Calu3 (cell line): ENCODE data around the gene TNK2. TPM values are rescaled to one million over a fixed set of nuclear protein-coding genes. Genes with fewer than 3 reads are reported as not detected.

ENCODE experiments used
- BruUV-seq: library from RNA; stranded (reverse); fragments of 400-500 nt; replicated peaks from 2 replicates; lab custom pipeline; 2021; lab: Mats Ljungman, UMichigan
- CTCF ChIA-PET: fragments of 300-600 bp; sonication (Branson Sonifier 250); formaldehyde crosslinking; loops from one replicate; lab custom pipeline; 2022; ENCODE audit warnings: antibody characterized with exemption; lab: Charles Lee
- DNase-seq: peaks from one replicate; pipeline ENCODE4 v3.0.0; 2022
- H3K27ac Mint-ChIP-seq: one replicate; pipeline ENCODE4 v1.8.0; 2022; ENCODE audit warnings: mixed read lengths; ENCODE audit not compliant: unreplicated experiment
- H3K27me3 Mint-ChIP-seq: one replicate; pipeline ENCODE4 v1.8.0; 2022; ENCODE audit warnings: mixed read lengths; ENCODE audit not compliant: unreplicated experiment
- H3K36me3 Mint-ChIP-seq: one replicate; pipeline ENCODE4 v1.8.0; 2022; ENCODE audit warnings: mild to moderate bottlenecking, moderate library complexity, mixed read lengths; ENCODE audit not compliant: insufficient read depth, unreplicated experiment
- H3K4me1 Mint-ChIP-seq: one replicate; pipeline ENCODE4 v1.8.0; 2022; ENCODE audit warnings: mild to moderate bottlenecking, low read depth, mixed read lengths; ENCODE audit not compliant: unreplicated experiment
- H3K4me3 Mint-ChIP-seq: one replicate; pipeline ENCODE4 v1.8.0; 2022; ENCODE audit warnings: mild to moderate bottlenecking, low read depth, moderate library complexity, mixed read lengths; ENCODE audit not compliant: unreplicated experiment
- H3K9me3 Mint-ChIP-seq: one replicate; pipeline ENCODE4 v1.8.0; 2022; ENCODE audit warnings: low read depth, mixed read lengths; ENCODE audit not compliant: unreplicated experiment
- intact Hi-C: fragments of 100-400 bp; cut with micrococcal nuclease; formaldehyde crosslinking; loops from one replicate; pipeline ENCODE4 v1.10.0; 2022; ENCODE audit not compliant: unreplicated experiment
- total RNA-seq: library from RNA; stranded (reverse); gene quantifications from 2 replicates; pipeline ENCODE4 v1.2.3, GENCODE V29; 2022
- TF ChIP-seq, protein P1 (sequence below): fragments of 200-600 bp; IDR thresholded peaks from one replicate; pipeline ENCODE4 v1.8.0; 2022; ENCODE audit warnings: antibody characterized with exemption; ENCODE audit not compliant: unreplicated experiment

The TNK2 gene
- total RNA-seq, 1 experiment from 2014 or later: 50.4 TPM

DNA sequence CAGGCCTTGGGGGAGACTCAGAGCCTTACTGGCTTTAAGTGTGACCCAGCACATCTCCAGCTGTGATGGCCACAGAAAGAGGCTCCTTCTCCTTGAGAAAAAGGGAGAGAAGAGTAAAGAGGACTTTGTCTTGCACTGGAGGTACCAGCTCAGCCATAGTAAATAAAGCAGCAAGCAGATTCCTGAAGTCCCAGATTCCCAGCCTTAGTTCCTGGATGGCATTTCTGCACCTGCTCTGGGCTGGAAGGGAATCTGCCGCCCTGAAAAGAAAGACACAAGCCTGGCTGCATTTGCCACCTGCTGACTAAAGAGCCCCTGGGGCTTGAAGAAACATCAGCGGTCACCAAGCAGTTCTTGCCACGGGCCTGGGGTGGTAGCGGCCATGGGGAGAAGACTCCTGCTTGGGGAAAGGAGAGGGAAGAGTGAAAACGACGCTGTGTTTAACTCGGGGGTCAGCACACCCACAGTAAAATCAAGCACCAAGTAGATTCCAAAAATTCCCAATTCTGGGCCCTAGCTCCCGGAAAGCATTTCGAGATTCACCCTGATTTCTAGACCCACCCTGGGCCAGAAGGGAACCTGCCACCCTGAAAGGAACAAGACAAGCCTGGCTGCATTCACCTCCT is 24.2 kb upstream of the TNK2 start:
- CTCF ChIA-PET: no interaction called here
- H3K27me3 Mint-ChIP-seq: no peaks in the 10 kb centered on the region
- DNase-seq: no peak
- H3K36me3 Mint-ChIP-seq: peaks cover 4% of the 10 kb centered on the region
- H3K4me1 Mint-ChIP-seq: peaks cover 20% of the 10 kb centered on the region
- TF ChIP-seq, protein P1, sequence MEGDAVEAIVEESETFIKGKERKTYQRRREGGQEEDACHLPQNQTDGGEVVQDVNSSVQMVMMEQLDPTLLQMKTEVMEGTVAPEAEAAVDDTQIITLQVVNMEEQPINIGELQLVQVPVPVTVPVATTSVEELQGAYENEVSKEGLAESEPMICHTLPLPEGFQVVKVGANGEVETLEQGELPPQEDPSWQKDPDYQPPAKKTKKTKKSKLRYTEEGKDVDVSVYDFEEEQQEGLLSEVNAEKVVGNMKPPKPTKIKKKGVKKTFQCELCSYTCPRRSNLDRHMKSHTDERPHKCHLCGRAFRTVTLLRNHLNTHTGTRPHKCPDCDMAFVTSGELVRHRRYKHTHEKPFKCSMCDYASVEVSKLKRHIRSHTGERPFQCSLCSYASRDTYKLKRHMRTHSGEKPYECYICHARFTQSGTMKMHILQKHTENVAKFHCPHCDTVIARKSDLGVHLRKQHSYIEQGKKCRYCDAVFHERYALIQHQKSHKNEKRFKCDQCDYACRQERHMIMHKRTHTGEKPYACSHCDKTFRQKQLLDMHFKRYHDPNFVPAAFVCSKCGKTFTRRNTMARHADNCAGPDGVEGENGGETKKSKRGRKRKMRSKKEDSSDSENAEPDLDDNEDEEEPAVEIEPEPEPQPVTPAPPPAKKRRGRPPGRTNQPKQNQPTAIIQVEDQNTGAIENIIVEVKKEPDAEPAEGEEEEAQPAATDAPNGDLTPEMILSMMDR: no peak
- no TSS peak for BruUV-seq
- intact Hi-C loops: no loop called here
- no peak overlapping the region for H3K4me3 Mint-ChIP-seq
- no peaks in the 10 kb centered on the region for H3K9me3 Mint-ChIP-seq
- H3K27ac Mint-ChIP-seq: no peak overlapping the region

DNA sequence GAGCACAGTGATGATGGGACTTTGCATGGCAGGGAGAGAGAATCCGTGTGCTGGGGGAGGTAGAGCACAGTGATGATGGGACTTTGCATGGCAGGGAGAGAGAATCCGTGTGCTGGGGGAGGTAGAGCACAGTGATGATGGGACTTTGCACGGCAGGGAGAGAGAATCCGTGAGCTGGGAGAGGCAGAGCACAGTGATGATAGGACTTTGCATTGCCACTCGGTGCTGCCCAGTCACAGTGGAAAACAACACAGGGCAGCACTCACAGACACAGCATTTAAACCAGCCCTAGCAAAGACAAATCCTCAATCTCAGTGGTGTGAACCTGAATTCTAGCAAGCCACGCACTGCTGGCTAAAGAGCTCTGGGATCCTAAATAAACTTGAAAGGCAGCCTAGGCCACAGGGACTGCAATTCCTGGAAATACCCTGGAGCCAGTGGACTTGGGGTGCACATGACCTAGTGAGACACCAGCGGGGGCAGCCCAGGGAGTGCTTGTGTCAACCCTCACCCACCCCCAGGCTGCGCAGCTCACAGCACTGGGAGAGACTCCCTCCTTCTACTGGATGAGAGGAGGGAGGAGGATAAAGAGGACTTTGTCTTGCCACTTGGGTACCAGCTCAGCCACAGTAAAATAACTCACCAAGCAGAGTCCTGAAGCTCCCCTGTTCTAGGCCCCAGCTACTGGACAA is 23.4 kb upstream of the TNK2 start:
- Mint-ChIP-seq H3K4me1 (peaks cover 20% of the 10 kb centered on the region), H3K9me3 (no peaks in the 10 kb centered on the region), H3K27ac (no peak overlapping the region), H3K36me3 (peaks cover 4% of the 10 kb centered on the region), H3K4me3 (no peak overlapping the region), H3K27me3 (no peaks in the 10 kb centered on the region)
- TF ChIP-seq, protein P1: no peak
- no peak for DNase-seq
- CTCF ChIA-PET: no interaction called here
- intact Hi-C loops: no loop called here
- no TSS peak for BruUV-seq

DNA sequence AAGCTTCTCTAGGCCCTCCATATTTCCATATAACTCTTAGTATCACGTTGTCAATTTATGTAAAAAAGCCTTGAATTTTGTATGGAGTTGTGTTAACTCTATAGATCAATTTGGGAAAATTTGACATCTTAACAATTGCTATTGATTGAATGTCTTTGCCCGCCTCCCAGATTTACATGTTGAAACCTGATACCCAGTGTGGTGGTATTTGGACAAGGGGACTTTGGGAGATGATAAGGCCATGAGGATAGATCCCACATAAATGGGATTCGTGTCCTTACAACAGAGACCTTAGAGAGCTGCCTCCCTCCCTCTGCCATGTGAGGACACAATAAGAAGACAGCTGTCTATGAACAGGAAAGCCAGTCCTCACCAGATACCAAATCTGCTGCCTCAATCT is 21.1 kb upstream of the TNK2 start:
- H3K9me3 Mint-ChIP-seq: no peaks in the 10 kb centered on the region
- H3K4me1 Mint-ChIP-seq: peaks cover 20% of the 10 kb centered on the region
- TF ChIP-seq, protein P1: no peak
- CTCF ChIA-PET: no interaction called here
- no peaks in the 10 kb centered on the region for H3K27me3 Mint-ChIP-seq
- intact Hi-C loops: no loop called here
- H3K4me3 Mint-ChIP-seq: no peak overlapping the region
- no peak overlapping the region for H3K27ac Mint-ChIP-seq
- H3K36me3 Mint-ChIP-seq: no peaks in the 10 kb centered on the region
- no TSS peak for BruUV-seq
- DNase-seq: no peak

DNA sequence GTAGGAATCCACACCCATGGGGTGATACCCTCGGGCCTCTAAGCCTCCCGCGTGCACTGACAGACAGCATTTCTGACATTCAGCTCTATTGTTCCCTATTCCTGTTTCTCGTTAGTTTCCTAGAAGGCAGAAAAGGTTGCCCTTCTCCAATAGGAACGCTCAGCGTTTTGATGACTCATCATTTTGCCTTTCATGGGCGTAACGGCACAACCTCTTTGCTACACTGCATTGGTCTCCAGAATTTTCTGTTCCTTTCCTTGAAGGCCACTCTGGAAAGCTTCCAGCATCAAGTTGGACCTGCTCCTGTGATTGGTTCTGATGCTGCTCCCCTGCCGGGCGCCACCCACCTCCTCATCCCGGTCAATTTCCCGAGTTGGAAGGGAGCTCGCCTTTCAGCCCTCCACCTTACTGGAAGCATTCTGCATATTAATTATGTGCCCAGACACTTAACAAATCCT is 13.0 kb upstream of the TNK2 start:
- no peak for DNase-seq
- intact Hi-C loops: no loop called here
- Mint-ChIP-seq H3K36me3 (no peaks in the 10 kb centered on the region), H3K4me3 (no peak overlapping the region), H3K9me3 (no peaks in the 10 kb centered on the region), H3K4me1 (no peaks in the 10 kb centered on the region), H3K27me3 (peaks cover 24% of the 10 kb centered on the region), H3K27ac (no peak overlapping the region)
- TF ChIP-seq, protein P1: no peak
- CTCF ChIA-PET: interaction anchor here (0.6 kb wide), 1 partner anchor 534 kb away, joined by 3 read pairs; no protein-coding TSS in a partner anchor
- BruUV-seq: no TSS peak
